Measurements from ENCODE around the gene NUP133.
"Not testable (repeated sequence)": the region's sequence is repeated elsewhere in the genome, so short reads cannot be mapped to it uniquely, and the experiment has no call there.

The NUP133 gene

GRCh38 chr1:229480495-229480894 lies 27.6 kb downstream of the NUP133 start:
- no peak overlapping the region for H3K23ac ChIP-seq (ENCODE audit: low read length)
- no peak overlapping the region for H2BK5ac ChIP-seq (ENCODE audit: low read length)
- DNase-seq: peak; percentile 44
- H2BK15ac ChIP-seq (replicated peaks; ENCODE audit: low read depth): no peak overlapping the region
- no peak overlapping the region for H3K9ac ChIP-seq (ENCODE audit: low read length)
- H3K27me3 ChIP-seq (ENCODE audit: insufficient read depth, low read length, poor library complexity): no peaks in the 10 kb centered on the region
- no CpG with 5 or more reads among the region's 7 CpGs for WGBS (ENCODE audit: extremely low coverage, insufficient coverage, low lambda C conversion rate)
- no peak overlapping the region for H4K5ac ChIP-seq (ENCODE audit: low read length)
- no peak overlapping the region for H2BK120ac ChIP-seq (ENCODE audit: low read depth, low read length)
- H3K4me1 ChIP-seq (ENCODE audit: control insufficient read depth, low read depth, low read length): no peaks in the 10 kb centered on the region
- H4K8ac ChIP-seq (ENCODE audit: low read depth, low read length): no peak overlapping the region
- H3K36me3 ChIP-seq (ENCODE audit: control insufficient read depth, insufficient read depth, low read length): peaks cover 3% of the 10 kb centered on the region
- H3K4ac ChIP-seq (ENCODE audit: low read depth, low read length): no peak overlapping the region
- H3K4me3 ChIP-seq (ENCODE audit: low read length): no peak overlapping the region
- H3K27ac ChIP-seq (ENCODE audit: low read depth, low read length): no peak overlapping the region
- no peak overlapping the region for H3K4me2 ChIP-seq (ENCODE audit: low read length)
- no peak overlapping the region for H3K18ac ChIP-seq (ENCODE audit: low read length)
- H2AK5ac ChIP-seq (ENCODE audit: low read length): no peak overlapping the region
- no peaks in the 10 kb centered on the region for H3K79me1 ChIP-seq (ENCODE audit: low read length)
- H3K56ac ChIP-seq (ENCODE audit: low read length): no peak overlapping the region
- no peaks in the 10 kb centered on the region for H3K79me2 ChIP-seq (ENCODE audit: control insufficient read depth, insufficient read depth, low read length)

GRCh38 chr1:229479660-229480399 lies 28.3 kb downstream of the NUP133 start:
- H3K4me1 ChIP-seq (ENCODE audit: control insufficient read depth, low read depth, low read length): no peaks in the 10 kb centered on the region
- peaks cover 3% of the 10 kb centered on the region for H3K36me3 ChIP-seq (ENCODE audit: control insufficient read depth, insufficient read depth, low read length)
- H3K23ac ChIP-seq (ENCODE audit: low read length): no peak overlapping the region
- no peaks in the 10 kb centered on the region for H3K27me3 ChIP-seq (ENCODE audit: insufficient read depth, low read length, poor library complexity)
- no peak overlapping the region for H3K27ac ChIP-seq (ENCODE audit: low read depth, low read length)
- H4K5ac ChIP-seq (ENCODE audit: low read length): no peak overlapping the region
- H4K8ac ChIP-seq (ENCODE audit: low read depth, low read length): no peak overlapping the region
- no CpG with 5 or more reads among the region's 10 CpGs for WGBS (ENCODE audit: extremely low coverage, insufficient coverage, low lambda C conversion rate)
- H3K9ac ChIP-seq (ENCODE audit: low read length): no peak overlapping the region
- peak; percentile 66 for DNase-seq
- no peak overlapping the region for H2AK5ac ChIP-seq (ENCODE audit: low read length)
- no peak overlapping the region for H3K18ac ChIP-seq (ENCODE audit: low read length)
- no peak overlapping the region for H3K4me3 ChIP-seq (ENCODE audit: low read length)
- H3K56ac ChIP-seq (ENCODE audit: low read length): no peak overlapping the region
- H3K4me2 ChIP-seq (ENCODE audit: low read length): no peak overlapping the region
- no peaks in the 10 kb centered on the region for H3K79me2 ChIP-seq (ENCODE audit: control insufficient read depth, insufficient read depth, low read length)
- no peaks in the 10 kb centered on the region for H3K79me1 ChIP-seq (ENCODE audit: low read length)
- H2BK120ac ChIP-seq (ENCODE audit: low read depth, low read length): no peak overlapping the region
- no peak overlapping the region for H3K4ac ChIP-seq (ENCODE audit: low read depth, low read length)
- no peak overlapping the region for H2BK15ac ChIP-seq (replicated peaks; ENCODE audit: low read depth)
- no peak overlapping the region for H2BK5ac ChIP-seq (ENCODE audit: low read length)

GRCh38 chr1:229478852-229479251 lies 29.3 kb downstream of the NUP133 start:
- H2AK5ac ChIP-seq (ENCODE audit: low read length): no peak overlapping the region
- whole genome bisulfite sequencing (ENCODE audit: extremely low coverage, insufficient coverage, low lambda C conversion rate): no CpG with 5 or more reads among the region's 1 CpG
- H3K79me2 ChIP-seq (ENCODE audit: control insufficient read depth, insufficient read depth, low read length): no peaks in the 10 kb centered on the region
- H3K23ac ChIP-seq (ENCODE audit: low read length): no peak overlapping the region
- H3K4ac ChIP-seq (ENCODE audit: low read depth, low read length): no peak overlapping the region
- H3K18ac ChIP-seq (ENCODE audit: low read length): no peak overlapping the region
- no peak overlapping the region for H4K8ac ChIP-seq (ENCODE audit: low read depth, low read length)
- H4K5ac ChIP-seq (ENCODE audit: low read length): no peak overlapping the region
- no peak for DNase-seq
- H3K79me1 ChIP-seq (ENCODE audit: low read length): no peaks in the 10 kb centered on the region
- no peak overlapping the region for H2BK120ac ChIP-seq (ENCODE audit: low read depth, low read length)
- H3K4me3 ChIP-seq (ENCODE audit: low read length): no peak overlapping the region
- no peak overlapping the region for H3K4me2 ChIP-seq (ENCODE audit: low read length)
- peaks cover 3% of the 10 kb centered on the region for H3K36me3 ChIP-seq (ENCODE audit: control insufficient read depth, insufficient read depth, low read length)
- H2BK15ac ChIP-seq (replicated peaks; ENCODE audit: low read depth): no peak overlapping the region
- H3K9ac ChIP-seq (ENCODE audit: low read length): no peak overlapping the region
- H3K56ac ChIP-seq (ENCODE audit: low read length): no peak overlapping the region
- H3K27ac ChIP-seq (ENCODE audit: low read depth, low read length): no peak overlapping the region
- no peak overlapping the region for H2BK5ac ChIP-seq (ENCODE audit: low read length)
- no peaks in the 10 kb centered on the region for H3K4me1 ChIP-seq (ENCODE audit: control insufficient read depth, low read depth, low read length)
- H3K27me3 ChIP-seq (ENCODE audit: insufficient read depth, low read length, poor library complexity): no peaks in the 10 kb centered on the region

- H3K9ac ChIP-seq (ENCODE audit: low read length); H3K56ac ChIP-seq (ENCODE audit: low read length); H2AK5ac ChIP-seq (ENCODE audit: low read length); H2BK15ac ChIP-seq (replicated peaks; ENCODE audit: low read depth); H3K4me1 ChIP-seq (ENCODE audit: control insufficient read depth, low read depth, low read length); H3K4me2 ChIP-seq (ENCODE audit: low read length); H3K79me1 ChIP-seq (ENCODE audit: low read length); H3K36me3 ChIP-seq (ENCODE audit: control insufficient read depth, insufficient read depth, low read length); H4K8ac ChIP-seq (ENCODE audit: low read depth, low read length); H2BK120ac ChIP-seq (ENCODE audit: low read depth, low read length); H4K5ac ChIP-seq (ENCODE audit: low read length); H3K27me3 ChIP-seq (ENCODE audit: insufficient read depth, low read length, poor library complexity); H2BK5ac ChIP-seq (ENCODE audit: low read length); H3K79me2 ChIP-seq (ENCODE audit: control insufficient read depth, insufficient read depth, low read length); DNase-seq; H3K4ac ChIP-seq (ENCODE audit: low read depth, low read length); H3K4me3 ChIP-seq (ENCODE audit: low read length); H3K23ac ChIP-seq (ENCODE audit: low read length); H3K27ac ChIP-seq (ENCODE audit: low read depth, low read length); H3K18ac ChIP-seq (ENCODE audit: low read length): not testable (repeated sequence)
- WGBS (ENCODE audit: extremely low coverage, insufficient coverage, low lambda C conversion rate): no CpG with 5 or more reads among the region's 13 CpGs
These were observed 32.3 kb downstream of the NUP133 start for GRCh38 chr1:229475859-229476258.

GRCh38 chr1:229474509-229474908 lies 33.6 kb downstream of the NUP133 start:
- H3K4me2 ChIP-seq (ENCODE audit: low read length): no peak overlapping the region
- no peak overlapping the region for H3K56ac ChIP-seq (ENCODE audit: low read length)
- no peaks in the 10 kb centered on the region for H3K79me1 ChIP-seq (ENCODE audit: low read length)
- H2AK5ac ChIP-seq (ENCODE audit: low read length): no peak overlapping the region
- no peaks in the 10 kb centered on the region for H3K27me3 ChIP-seq (ENCODE audit: insufficient read depth, low read length, poor library complexity)
- no peak overlapping the region for H2BK5ac ChIP-seq (ENCODE audit: low read length)
- H2BK120ac ChIP-seq (ENCODE audit: low read depth, low read length): no peak overlapping the region
- H3K79me2 ChIP-seq (ENCODE audit: control insufficient read depth, insufficient read depth, low read length): no peaks in the 10 kb centered on the region
- no peak overlapping the region for H3K4ac ChIP-seq (ENCODE audit: low read depth, low read length)
- peaks cover 5% of the 10 kb centered on the region for H3K36me3 ChIP-seq (ENCODE audit: control insufficient read depth, insufficient read depth, low read length)
- H4K8ac ChIP-seq (ENCODE audit: low read depth, low read length): no peak overlapping the region
- no peak overlapping the region for H3K4me3 ChIP-seq (ENCODE audit: low read length)
- no CpG with 5 or more reads among the region's 2 CpGs for WGBS (ENCODE audit: extremely low coverage, insufficient coverage, low lambda C conversion rate)
- no peak overlapping the region for H4K5ac ChIP-seq (ENCODE audit: low read length)
- no peak overlapping the region for H3K9ac ChIP-seq (ENCODE audit: low read length)
- H3K27ac ChIP-seq (ENCODE audit: low read depth, low read length): no peak overlapping the region
- H2BK15ac ChIP-seq (replicated peaks; ENCODE audit: low read depth): no peak overlapping the region
- H3K18ac ChIP-seq (ENCODE audit: low read length): no peak overlapping the region
- DNase-seq: no peak
- H3K4me1 ChIP-seq (ENCODE audit: control insufficient read depth, low read depth, low read length): no peaks in the 10 kb centered on the region
- H3K23ac ChIP-seq (ENCODE audit: low read length): no peak overlapping the region

- WGBS (ENCODE audit: extremely low coverage, insufficient coverage, low lambda C conversion rate): no CpG with 5 or more reads among the region's 3 CpGs
- H3K23ac ChIP-seq (ENCODE audit: low read length): no peak overlapping the region
- H2AK5ac ChIP-seq (ENCODE audit: low read length): no peak overlapping the region
- no peak overlapping the region for H4K5ac ChIP-seq (ENCODE audit: low read length)
- no peak overlapping the region for H2BK15ac ChIP-seq (replicated peaks; ENCODE audit: low read depth)
- peaks cover 9% of the 10 kb centered on the region for H3K36me3 ChIP-seq (ENCODE audit: control insufficient read depth, insufficient read depth, low read length)
- H3K27me3 ChIP-seq (ENCODE audit: insufficient read depth, low read length, poor library complexity): no peaks in the 10 kb centered on the region
- no peak overlapping the region for H3K4ac ChIP-seq (ENCODE audit: low read depth, low read length)
- H3K9ac ChIP-seq (ENCODE audit: low read length): no peak overlapping the region
- no peak overlapping the region for H3K27ac ChIP-seq (ENCODE audit: low read depth, low read length)
- H2BK120ac ChIP-seq (ENCODE audit: low read depth, low read length): no peak overlapping the region
- no peak overlapping the region for H2BK5ac ChIP-seq (ENCODE audit: low read length)
- no peak overlapping the region for H3K18ac ChIP-seq (ENCODE audit: low read length)
- no peaks in the 10 kb centered on the region for H3K4me1 ChIP-seq (ENCODE audit: control insufficient read depth, low read depth, low read length)
- no peak overlapping the region for H3K4me2 ChIP-seq (ENCODE audit: low read length)
- no peaks in the 10 kb centered on the region for H3K79me2 ChIP-seq (ENCODE audit: control insufficient read depth, insufficient read depth, low read length)
- no peaks in the 10 kb centered on the region for H3K79me1 ChIP-seq (ENCODE audit: low read length)
- H4K8ac ChIP-seq (ENCODE audit: low read depth, low read length): no peak overlapping the region
- H3K4me3 ChIP-seq (ENCODE audit: low read length): no peak overlapping the region
- no peak overlapping the region for H3K56ac ChIP-seq (ENCODE audit: low read length)
- no peak for DNase-seq
These were observed 37.0 kb downstream of the NUP133 start for GRCh38 chr1:229471175-229471574.

Data from mesendoderm (in vitro differentiated cells).